ENCODE results near the gene CMPK2.

The CMPK2 gene

DNA sequence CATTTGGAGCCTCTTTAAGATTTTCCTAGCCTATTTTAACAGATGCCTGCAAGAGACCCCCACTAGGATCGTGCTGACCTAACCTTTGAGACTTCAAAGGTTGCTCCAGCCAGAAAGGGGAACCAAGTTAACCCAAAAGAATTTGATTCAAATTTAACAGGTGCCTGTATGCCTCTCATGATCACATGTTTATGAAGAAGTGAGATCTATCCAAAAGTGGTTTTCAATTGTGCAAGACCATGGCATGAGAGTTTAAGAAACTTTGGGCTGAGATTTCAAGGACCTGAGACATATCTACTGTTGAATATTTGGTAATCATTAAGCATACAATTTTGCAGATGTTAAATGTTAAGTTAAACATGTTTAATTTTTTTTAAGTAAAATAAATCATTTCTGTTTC is 10.6 kb upstream of the CMPK2 start:
- Histone ChIP-seq H2AFZ (ENCODE audit: low read length) (no peak overlapping the region), H3K9ac (ENCODE audit: low read length) (no peak overlapping the region), H3K9me2 (ENCODE audit: low read depth, low read length) (no peaks in the 10 kb centered on the region), H3K4me1 (ENCODE audit: insufficient read depth, low read length, severe bottlenecking) (no peaks in the 10 kb centered on the region), H3F3A (ENCODE audit: insufficient read depth, low read length) (no peaks in the 10 kb centered on the region), H4K20me1 (ENCODE audit: insufficient read depth, low read length) (no peaks in the 10 kb centered on the region), H3K79me2 (ENCODE audit: insufficient read depth, low read length) (no peaks in the 10 kb centered on the region), H3K27me3 (ENCODE audit: insufficient read depth, low read length) (no peaks in the 10 kb centered on the region), H3K36me3 (ENCODE audit: insufficient read depth, low read length) (no peaks in the 10 kb centered on the region), H3K4me3 (ENCODE audit: low read depth, low read length, poor library complexity, severe bottlenecking) (no peak overlapping the region), H3K27ac (ENCODE audit: low read depth, low read length, poor library complexity, severe bottlenecking) (no peak overlapping the region), H3K9me3 (ENCODE audit: low read length) (no peaks in the 10 kb centered on the region), H3K4me2 (ENCODE audit: low read length) (no peak overlapping the region)
- TF ChIP-seq, protein P1, sequence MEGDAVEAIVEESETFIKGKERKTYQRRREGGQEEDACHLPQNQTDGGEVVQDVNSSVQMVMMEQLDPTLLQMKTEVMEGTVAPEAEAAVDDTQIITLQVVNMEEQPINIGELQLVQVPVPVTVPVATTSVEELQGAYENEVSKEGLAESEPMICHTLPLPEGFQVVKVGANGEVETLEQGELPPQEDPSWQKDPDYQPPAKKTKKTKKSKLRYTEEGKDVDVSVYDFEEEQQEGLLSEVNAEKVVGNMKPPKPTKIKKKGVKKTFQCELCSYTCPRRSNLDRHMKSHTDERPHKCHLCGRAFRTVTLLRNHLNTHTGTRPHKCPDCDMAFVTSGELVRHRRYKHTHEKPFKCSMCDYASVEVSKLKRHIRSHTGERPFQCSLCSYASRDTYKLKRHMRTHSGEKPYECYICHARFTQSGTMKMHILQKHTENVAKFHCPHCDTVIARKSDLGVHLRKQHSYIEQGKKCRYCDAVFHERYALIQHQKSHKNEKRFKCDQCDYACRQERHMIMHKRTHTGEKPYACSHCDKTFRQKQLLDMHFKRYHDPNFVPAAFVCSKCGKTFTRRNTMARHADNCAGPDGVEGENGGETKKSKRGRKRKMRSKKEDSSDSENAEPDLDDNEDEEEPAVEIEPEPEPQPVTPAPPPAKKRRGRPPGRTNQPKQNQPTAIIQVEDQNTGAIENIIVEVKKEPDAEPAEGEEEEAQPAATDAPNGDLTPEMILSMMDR (IDR thresholded peaks at IDR 0.05; ENCODE audit: low read length), result no peak
- no peak for TF ChIP-seq EZH2 (IDR thresholded peaks at IDR 0.05; ENCODE audit: borderline replicate concordance, low read length)

DNA sequence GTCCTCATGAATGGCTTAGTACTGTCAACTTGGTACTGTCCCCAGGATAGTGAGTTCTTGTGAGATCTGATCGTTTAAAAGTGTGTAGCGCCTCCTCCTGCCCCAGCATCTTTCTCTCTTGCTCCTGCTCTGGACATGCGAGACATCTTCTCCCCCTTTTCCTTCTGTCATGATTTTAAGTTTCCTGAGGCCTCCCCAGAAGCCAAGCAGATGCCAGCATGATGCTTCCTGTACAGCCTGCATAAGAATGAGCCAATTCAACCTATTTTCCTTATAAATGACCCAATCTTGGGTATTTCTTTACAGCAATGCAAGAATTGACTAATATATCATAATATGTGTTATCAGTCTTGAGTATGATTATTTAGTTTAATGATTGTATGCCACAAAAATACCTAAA is 8.3 kb upstream of the CMPK2 start:
- no peaks in the 10 kb centered on the region for H3F3A ChIP-seq (ENCODE audit: insufficient read depth, low read length)
- H3K9ac ChIP-seq (ENCODE audit: low read length), result no peak overlapping the region
- no peak overlapping the region for H3K4me3 ChIP-seq (ENCODE audit: low read depth, low read length, poor library complexity, severe bottlenecking)
- no peaks in the 10 kb centered on the region for H4K20me1 ChIP-seq (ENCODE audit: insufficient read depth, low read length)
- H3K9me2 ChIP-seq (ENCODE audit: low read depth, low read length), result no peaks in the 10 kb centered on the region
- H2AFZ ChIP-seq (ENCODE audit: low read length), result no peak overlapping the region
- H3K4me1 ChIP-seq (ENCODE audit: insufficient read depth, low read length, severe bottlenecking), result no peaks in the 10 kb centered on the region
- no peaks in the 10 kb centered on the region for H3K27me3 ChIP-seq (ENCODE audit: insufficient read depth, low read length)
- no peak overlapping the region for H3K4me2 ChIP-seq (ENCODE audit: low read length)
- no peaks in the 10 kb centered on the region for H3K36me3 ChIP-seq (ENCODE audit: insufficient read depth, low read length)
- no peaks in the 10 kb centered on the region for H3K9me3 ChIP-seq (ENCODE audit: low read length)
- TF ChIP-seq EZH2 (IDR thresholded peaks at IDR 0.05; ENCODE audit: borderline replicate concordance, low read length), result no peak
- TF ChIP-seq, protein P1 (IDR thresholded peaks at IDR 0.05; ENCODE audit: low read length), result no peak
- H3K79me2 ChIP-seq (ENCODE audit: insufficient read depth, low read length), result no peaks in the 10 kb centered on the region
- no peak overlapping the region for H3K27ac ChIP-seq (ENCODE audit: low read depth, low read length, poor library complexity, severe bottlenecking)

DNA sequence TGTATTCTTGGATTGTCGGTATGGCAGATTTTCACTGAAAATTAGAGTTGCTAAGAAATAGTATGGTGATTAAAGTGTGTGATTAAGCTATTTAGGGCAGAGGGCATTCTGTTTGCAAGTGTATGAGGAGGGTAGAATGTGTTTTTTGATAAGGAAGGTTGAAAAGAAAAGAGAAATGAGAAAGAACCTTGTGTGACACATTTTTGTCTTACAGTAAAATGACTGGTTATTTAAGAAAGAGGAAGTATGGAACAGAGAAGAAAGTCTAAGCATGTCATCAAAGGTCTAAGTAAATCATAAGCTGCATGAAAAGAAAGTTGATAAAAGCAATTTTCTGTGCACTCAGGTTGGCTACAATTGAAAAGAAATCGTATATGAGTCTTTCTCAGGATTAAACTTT is 6.7 kb upstream of the CMPK2 start:
- H3K27ac ChIP-seq (ENCODE audit: low read depth, low read length, poor library complexity, severe bottlenecking), result no peak overlapping the region
- H3K4me3 ChIP-seq (ENCODE audit: low read depth, low read length, poor library complexity, severe bottlenecking), result no peak overlapping the region
- no peak for TF ChIP-seq EZH2 (IDR thresholded peaks at IDR 0.05; ENCODE audit: borderline replicate concordance, low read length)
- TF ChIP-seq, protein P1 (IDR thresholded peaks at IDR 0.05; ENCODE audit: low read length), result no peak
- H3K4me2 ChIP-seq (ENCODE audit: low read length), result no peak overlapping the region
- no peaks in the 10 kb centered on the region for H3K9me3 ChIP-seq (ENCODE audit: low read length)
- no peaks in the 10 kb centered on the region for H3F3A ChIP-seq (ENCODE audit: insufficient read depth, low read length)
- no peaks in the 10 kb centered on the region for H3K9me2 ChIP-seq (ENCODE audit: low read depth, low read length)
- no peak overlapping the region for H3K9ac ChIP-seq (ENCODE audit: low read length)
- no peaks in the 10 kb centered on the region for H3K4me1 ChIP-seq (ENCODE audit: insufficient read depth, low read length, severe bottlenecking)
- H4K20me1 ChIP-seq (ENCODE audit: insufficient read depth, low read length), result no peaks in the 10 kb centered on the region
- H3K79me2 ChIP-seq (ENCODE audit: insufficient read depth, low read length), result no peaks in the 10 kb centered on the region
- H2AFZ ChIP-seq (ENCODE audit: low read length), result no peak overlapping the region
- H3K36me3 ChIP-seq (ENCODE audit: insufficient read depth, low read length), result no peaks in the 10 kb centered on the region
- no peaks in the 10 kb centered on the region for H3K27me3 ChIP-seq (ENCODE audit: insufficient read depth, low read length)

Measured in OCI-LY1 (cell line).